K562 (cell line): Measurements from ENCODE around the gene ACKR2. TPM values are rescaled to one million over a fixed set of nuclear protein-coding genes. Genes with fewer than 3 reads are reported as not detected.
"Not testable (repeated sequence)": the region's sequence is repeated elsewhere in the genome, so short reads cannot be mapped to it uniquely, and the experiment has no call there.

ENCODE experiments used
- CBFA2T3 ChIP-seq: fragments of 450-650 bp; IDR thresholded peaks from 2 replicates; pipeline ENCODE4 v1.6.1; 2017
- CTBP1 ChIP-seq: fragments of 450-650 bp; IDR thresholded peaks from 2 replicates; pipeline ENCODE4 v1.6.1; 2016; ENCODE audit warnings: borderline replicate concordance
- KDM1A ChIP-seq, 2 experiments: fragments of 450-650 bp; IDR thresholded peaks; 2 replicates each; pipeline ENCODE4 v1.6.1; 2016; ENCODE audit warnings: mild to moderate bottlenecking in 2 of 2
- MEF2D ChIP-seq: conservative IDR thresholded peaks from 2 replicates; pipeline ENCODE4 v1.6.1; 2016; ENCODE audit warnings: low read depth, missing genetic modification characterization, missing compliant biosample characterization
- NRF1 ChIP-seq, 2 experiments: fragments of 450-650 bp; IDR thresholded peaks in 1 of 2; conservative IDR thresholded peaks in 1 of 2; 2 replicates each; pipeline ENCODE4 v1.6.1; 2014; ENCODE audit warnings: mild to moderate bottlenecking in 2 of 2
- PTTG1 ChIP-seq: fragments of 450-650 bp; IDR thresholded peaks from 2 replicates; pipeline ENCODE4 v1.6.1; 2016; ENCODE audit warnings: low read depth, mild to moderate bottlenecking, missing genetic modification characterization, missing compliant biosample characterization
- RCOR1 ChIP-seq, 2 experiments: IDR thresholded peaks; 2 replicates each; pipeline ENCODE4 v1.6.1; 2012; ENCODE audit warnings: low read depth in 2 of 2, low read length in 2 of 2, borderline replicate concordance in 1 of 2, improper control_type of control experiment in 1 of 2
- SOX6 ChIP-seq: fragments of 450-650 bp; IDR thresholded peaks from 2 replicates; pipeline ENCODE4 v1.6.1; 2014; ENCODE audit warnings: mild to moderate bottlenecking
- TEAD4 ChIP-seq, 2 experiments: sonication (generic) in 1 of 2; formaldehyde crosslinking in 1 of 2; IDR thresholded peaks; 2 replicates each; pipeline versions ENCODE4 v1.6.1 to v1.8.0; 2012 to 2022; ENCODE audit warnings: borderline replicate concordance in 1 of 2, inconsistent platforms in 1 of 2, low read length in 1 of 2, mild to moderate bottlenecking in 1 of 2, missing genetic modification reagents in 1 of 2
- polyA plus RNA-seq, 8 experiments: library from polyadenylated mRNA; depleted of rRNA in 4 of 8; stranded (reverse) in 5 of 8; unstranded in 3 of 8; fragments of >200 nt; fragmentation: Nextera tagmentation in 2 of 8; fragmentation: Illumina TruSeq in 1 of 8; extraction: Ambion mirVana in 2 of 8; extraction: Trizol in 1 of 8; gene quantifications; 2 replicates each; pipeline versions ENCODE4 v1.2.1 to v1.2.3, GENCODE V29; 2011 to 2014; ENCODE audit warnings: inconsistent platforms in 1 of 8, missing spikeins in 1 of 8
- total RNA-seq, 7 experiments: library from RNA; depleted of rRNA in 6 of 7; stranded (reverse); fragments of >200 nt in 6 of 7; fragmentation: Illumina TruSeq in 2 of 7; extraction: Trizol in 2 of 7; gene quantifications; 2 replicates each; pipeline versions ENCODE4 v1.2.1 to v1.2.3, GENCODE V29; 2011 to 2021; ENCODE audit warnings: low replicate concordance in 1 of 7
- TF ChIP-seq, protein P1 (sequence below), 2 experiments: IDR thresholded peaks; 2 replicates each; pipeline ENCODE4 v1.6.1; 2012; ENCODE audit warnings: improper control_type of control experiment in 2 of 2, low read depth in 2 of 2, low read length in 2 of 2, borderline replicate concordance in 1 of 2
- TF ChIP-seq, protein P2 (sequence below), 2 experiments: fragments of 250-450 bp in 1 of 2; fragments of 450-650 bp in 1 of 2; sonication (Bioruptor Pico) in 1 of 2; IDR thresholded peaks; 2 replicates each; pipeline versions ENCODE4 v1.6.1 to v1.8.0; 2016 to 2021; ENCODE audit warnings: mild to moderate bottlenecking in 2 of 2, moderate library complexity in 2 of 2, missing compliant biosample characterization in 1 of 2, missing genetic modification characterization in 1 of 2
- TF ChIP-seq, protein P3 (sequence below): fragments of 450-650 bp; IDR thresholded peaks from 2 replicates; pipeline ENCODE4 v1.6.1; 2017; ENCODE audit warnings: antibody characterized with exemption, mild to moderate bottlenecking
- TF ChIP-seq, protein P4 (sequence below), 3 experiments: fragments of 200-800 bp in 1 of 3; fragments of 250-450 bp in 1 of 3; fragments of 450-650 bp in 1 of 3; sonication (Bioruptor Pico) in 1 of 3; sonication (Bioruptor generic) in 1 of 3; formaldehyde crosslinking in 1 of 3; IDR thresholded peaks; 2 replicates each; pipeline versions ENCODE4 v1.6.1 to v1.8.0; 2016 to 2022; ENCODE audit warnings: mild to moderate bottlenecking in 2 of 3, missing genetic modification characterization in 2 of 3, missing compliant biosample characterization in 1 of 3, moderate library complexity in 1 of 3

The ACKR2 gene
- total and polyA plus RNA-seq, 9 of the 15 experiments (the other 6 are each of a cell fraction or from before 2014, with no cell fraction given): 0.03 to 0.69 (median 0.25) TPM; not detected in 1

DNA sequence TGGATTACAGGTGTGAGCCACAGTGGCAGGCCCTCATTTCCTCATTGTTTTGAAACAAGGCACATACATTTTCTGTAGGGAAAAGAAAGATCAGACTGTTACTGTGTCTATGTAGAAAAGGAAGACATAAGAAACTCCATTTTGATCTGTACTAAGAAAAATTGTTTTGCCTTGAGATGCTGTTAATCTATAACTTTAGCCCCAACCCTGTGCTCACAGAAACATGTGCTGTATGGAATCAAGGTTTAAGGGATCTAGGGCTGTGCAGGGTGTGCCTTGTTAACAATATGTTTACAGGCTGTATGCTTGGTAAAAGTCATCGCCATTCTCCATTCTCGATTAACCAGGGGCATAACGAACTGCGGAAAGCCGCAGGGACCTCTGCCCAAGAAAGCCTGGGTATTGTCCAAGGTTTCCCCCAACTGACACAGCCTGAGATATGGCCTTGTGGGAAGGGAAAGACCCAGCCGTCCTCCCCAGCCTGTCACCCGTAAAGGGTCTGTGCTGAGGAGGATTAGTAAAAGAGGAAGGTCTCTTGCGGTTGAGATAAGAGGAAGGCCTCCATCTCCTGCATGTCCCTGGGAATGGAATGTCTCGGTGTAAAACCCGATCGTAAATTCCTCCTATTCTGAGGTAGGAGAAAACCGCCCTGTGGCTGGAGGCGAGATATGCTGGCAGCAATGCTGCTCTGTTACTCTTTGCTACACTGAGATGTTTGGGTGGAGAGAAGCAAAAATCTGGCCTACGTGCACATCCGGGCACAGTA, 2.1 kb downstream of the ACKR2 start (continued):
- TF ChIP-seq, protein P1, sequence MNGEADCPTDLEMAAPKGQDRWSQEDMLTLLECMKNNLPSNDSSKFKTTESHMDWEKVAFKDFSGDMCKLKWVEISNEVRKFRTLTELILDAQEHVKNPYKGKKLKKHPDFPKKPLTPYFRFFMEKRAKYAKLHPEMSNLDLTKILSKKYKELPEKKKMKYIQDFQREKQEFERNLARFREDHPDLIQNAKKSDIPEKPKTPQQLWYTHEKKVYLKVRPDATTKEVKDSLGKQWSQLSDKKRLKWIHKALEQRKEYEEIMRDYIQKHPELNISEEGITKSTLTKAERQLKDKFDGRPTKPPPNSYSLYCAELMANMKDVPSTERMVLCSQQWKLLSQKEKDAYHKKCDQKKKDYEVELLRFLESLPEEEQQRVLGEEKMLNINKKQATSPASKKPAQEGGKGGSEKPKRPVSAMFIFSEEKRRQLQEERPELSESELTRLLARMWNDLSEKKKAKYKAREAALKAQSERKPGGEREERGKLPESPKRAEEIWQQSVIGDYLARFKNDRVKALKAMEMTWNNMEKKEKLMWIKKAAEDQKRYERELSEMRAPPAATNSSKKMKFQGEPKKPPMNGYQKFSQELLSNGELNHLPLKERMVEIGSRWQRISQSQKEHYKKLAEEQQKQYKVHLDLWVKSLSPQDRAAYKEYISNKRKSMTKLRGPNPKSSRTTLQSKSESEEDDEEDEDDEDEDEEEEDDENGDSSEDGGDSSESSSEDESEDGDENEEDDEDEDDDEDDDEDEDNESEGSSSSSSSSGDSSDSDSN (IDR thresholded peaks at IDR 0.05; ENCODE audit: borderline replicate concordance in 1 of 2, low read depth in 2 of 2, low read length in 2 of 2): 0 out of 4 replicates have a peak, but pooled peaks of 1 of the 2 experiments have one; percentile 46
- peak; percentile 71; the same call in 1 of the 2 replicates for TF ChIP-seq SOX6
- TF ChIP-seq, protein P2, sequence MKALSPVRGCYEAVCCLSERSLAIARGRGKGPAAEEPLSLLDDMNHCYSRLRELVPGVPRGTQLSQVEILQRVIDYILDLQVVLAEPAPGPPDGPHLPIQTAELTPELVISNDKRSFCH (CRISPR knock-in tag; IDR thresholded peaks at IDR 0.05): not testable (repeated sequence)
- TF ChIP-seq, protein P2 (tag; IDR thresholded peaks at IDR 0.05): peak; percentile 78; the same call in 1 of the 2 replicates
- TF ChIP-seq CTBP1: peak; percentile 95
- TF ChIP-seq KDM1A (IDR thresholded peaks at IDR 0.05): 0 out of 4 replicates have a peak, but pooled peaks of 1 of the 2 experiments have one; percentile 17
- TF ChIP-seq RCOR1 (IDR thresholded peaks at IDR 0.05; ENCODE audit: borderline replicate concordance in 1 of 2, low read depth in 2 of 2, low read length in 2 of 2): peak in 1 of 2 experiments; percentile 46; a peak in 1 of 4 replicates
- TF ChIP-seq TEAD4 (IDR thresholded peaks at IDR 0.05; ENCODE audit: low read length): peak; percentile 65
- not testable (repeated sequence) for TF ChIP-seq TEAD4 (CRISPR knock-in tag; IDR thresholded peaks at IDR 0.05; ENCODE audit: borderline replicate concordance)
- TF ChIP-seq, protein P3, sequence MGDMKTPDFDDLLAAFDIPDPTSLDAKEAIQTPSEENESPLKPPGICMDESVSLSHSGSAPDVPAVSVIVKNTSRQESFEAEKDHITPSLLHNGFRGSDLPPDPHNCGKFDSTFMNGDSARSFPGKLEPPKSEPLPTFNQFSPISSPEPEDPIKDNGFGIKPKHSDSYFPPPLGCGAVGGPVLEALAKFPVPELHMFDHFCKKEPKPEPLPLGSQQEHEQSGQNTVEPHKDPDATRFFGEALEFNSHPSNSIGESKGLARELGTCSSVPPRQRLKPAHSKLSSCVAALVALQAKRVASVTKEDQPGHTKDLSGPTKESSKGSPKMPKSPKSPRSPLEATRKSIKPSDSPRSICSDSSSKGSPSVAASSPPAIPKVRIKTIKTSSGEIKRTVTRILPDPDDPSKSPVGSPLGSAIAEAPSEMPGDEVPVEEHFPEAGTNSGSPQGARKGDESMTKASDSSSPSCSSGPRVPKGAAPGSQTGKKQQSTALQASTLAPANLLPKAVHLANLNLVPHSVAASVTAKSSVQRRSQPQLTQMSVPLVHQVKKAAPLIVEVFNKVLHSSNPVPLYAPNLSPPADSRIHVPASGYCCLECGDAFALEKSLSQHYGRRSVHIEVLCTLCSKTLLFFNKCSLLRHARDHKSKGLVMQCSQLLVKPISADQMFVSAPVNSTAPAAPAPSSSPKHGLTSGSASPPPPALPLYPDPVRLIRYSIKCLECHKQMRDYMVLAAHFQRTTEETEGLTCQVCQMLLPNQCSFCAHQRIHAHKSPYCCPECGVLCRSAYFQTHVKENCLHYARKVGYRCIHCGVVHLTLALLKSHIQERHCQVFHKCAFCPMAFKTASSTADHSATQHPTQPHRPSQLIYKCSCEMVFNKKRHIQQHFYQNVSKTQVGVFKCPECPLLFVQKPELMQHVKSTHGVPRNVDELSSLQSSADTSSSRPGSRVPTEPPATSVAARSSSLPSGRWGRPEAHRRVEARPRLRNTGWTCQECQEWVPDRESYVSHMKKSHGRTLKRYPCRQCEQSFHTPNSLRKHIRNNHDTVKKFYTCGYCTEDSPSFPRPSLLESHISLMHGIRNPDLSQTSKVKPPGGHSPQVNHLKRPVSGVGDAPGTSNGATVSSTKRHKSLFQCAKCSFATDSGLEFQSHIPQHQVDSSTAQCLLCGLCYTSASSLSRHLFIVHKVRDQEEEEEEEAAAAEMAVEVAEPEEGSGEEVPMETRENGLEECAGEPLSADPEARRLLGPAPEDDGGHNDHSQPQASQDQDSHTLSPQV: peak; percentile 91
- TF ChIP-seq, protein P4, sequence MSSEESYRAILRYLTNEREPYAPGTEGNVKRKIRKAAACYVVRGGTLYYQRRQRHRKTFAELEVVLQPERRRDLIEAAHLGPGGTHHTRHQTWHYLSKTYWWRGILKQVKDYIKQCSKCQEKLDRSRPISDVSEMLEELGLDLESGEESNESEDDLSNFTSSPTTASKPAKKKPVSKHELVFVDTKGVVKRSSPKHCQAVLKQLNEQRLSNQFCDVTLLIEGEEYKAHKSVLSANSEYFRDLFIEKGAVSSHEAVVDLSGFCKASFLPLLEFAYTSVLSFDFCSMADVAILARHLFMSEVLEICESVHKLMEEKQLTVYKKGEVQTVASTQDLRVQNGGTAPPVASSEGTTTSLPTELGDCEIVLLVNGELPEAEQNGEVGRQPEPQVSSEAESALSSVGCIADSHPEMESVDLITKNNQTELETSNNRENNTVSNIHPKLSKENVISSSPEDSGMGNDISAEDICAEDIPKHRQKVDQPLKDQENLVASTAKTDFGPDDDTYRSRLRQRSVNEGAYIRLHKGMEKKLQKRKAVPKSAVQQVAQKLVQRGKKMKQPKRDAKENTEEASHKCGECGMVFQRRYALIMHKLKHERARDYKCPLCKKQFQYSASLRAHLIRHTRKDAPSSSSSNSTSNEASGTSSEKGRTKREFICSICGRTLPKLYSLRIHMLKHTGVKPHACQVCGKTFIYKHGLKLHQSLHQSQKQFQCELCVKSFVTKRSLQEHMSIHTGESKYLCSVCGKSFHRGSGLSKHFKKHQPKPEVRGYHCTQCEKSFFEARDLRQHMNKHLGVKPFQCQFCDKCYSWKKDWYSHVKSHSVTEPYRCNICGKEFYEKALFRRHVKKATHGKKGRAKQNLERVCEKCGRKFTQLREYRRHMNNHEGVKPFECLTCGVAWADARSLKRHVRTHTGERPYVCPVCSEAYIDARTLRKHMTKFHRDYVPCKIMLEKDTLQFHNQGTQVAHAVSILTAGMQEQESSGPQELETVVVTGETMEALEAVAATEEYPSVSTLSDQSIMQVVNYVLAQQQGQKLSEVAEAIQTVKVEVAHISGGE (CRISPR knock-in tag; IDR thresholded peaks at IDR 0.05): 0 out of 6 replicates have a peak, but pooled peaks of 1 of the 3 experiments have one; percentile 31
- TF ChIP-seq MEF2D (tag): 0 out of 2 replicates have a peak, but pooled peaks have one; percentile 41
- 0 out of 4 replicates have a peak, but pooled peaks of 1 of the 2 experiments have one; percentile 12 for TF ChIP-seq NRF1 (conservative IDR thresholded peaks at IDR 0.05 in 1 of 2, IDR thresholded peaks at IDR 0.05 in 1 of 2)
- TF ChIP-seq PTTG1 (tag): peak; percentile 74
- TF ChIP-seq CBFA2T3: peak; percentile 40; the same call in 1 of the 2 replicates
